ENCODE results near the gene PDE4B. TPM values are rescaled to one million over a fixed set of nuclear protein-coding genes. Genes with fewer than 3 reads are reported as not detected.
A peak's percentile ranks its signal among the peaks of the same experiment; 100 is the strongest.

PDE4B gene
- total RNA-seq, 2 experiments from 2014 or later = 42.2 to 71.2 TPM

DNA sequence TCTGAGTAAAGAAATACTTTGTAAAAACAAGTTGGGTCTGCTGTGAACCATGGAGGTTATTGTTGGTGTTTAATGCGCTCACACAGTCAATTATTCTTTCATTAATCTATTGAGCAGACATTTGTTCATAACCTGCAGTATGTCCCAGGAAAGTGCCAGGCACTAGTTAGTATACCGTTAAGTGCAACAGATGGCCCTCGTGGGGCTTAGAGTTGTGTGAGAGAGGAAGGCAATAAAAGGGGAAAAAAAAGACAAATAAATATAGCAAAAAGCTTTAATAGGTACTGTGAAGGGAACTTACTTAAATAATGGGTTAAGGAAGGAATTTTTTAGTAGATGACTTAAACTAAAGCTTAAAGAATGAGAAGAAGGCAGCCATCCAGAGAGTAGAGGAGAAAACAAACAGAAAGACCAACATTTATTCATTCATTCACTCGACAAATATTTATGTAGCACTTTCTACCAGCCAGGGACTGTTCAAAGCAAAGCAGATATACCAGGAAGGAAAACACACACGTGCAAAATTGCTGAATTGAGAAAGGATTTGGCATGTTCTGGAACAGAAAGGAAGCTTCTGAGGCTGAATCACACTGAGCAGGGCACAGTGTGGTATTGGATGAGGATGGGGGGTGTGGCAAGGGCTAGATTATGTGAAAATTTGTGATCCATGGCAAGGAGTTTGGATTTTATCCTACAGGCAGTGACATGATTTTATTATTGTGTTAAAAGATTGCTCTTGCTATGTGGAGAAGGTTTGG lies 445.2 kb downstream of the PDE4B start:
- Mint-ChIP-seq H3K4me3 (no peak overlapping the region), H3K27me3 (peaks cover 31% of the 10 kb centered on the region), H3K36me3 (no peaks in the 10 kb centered on the region), H3K27ac (no peak overlapping the region), H3K4me1 (no peaks in the 10 kb centered on the region), H3K9me3 (ENCODE audit: low read depth) (no peaks in the 10 kb centered on the region)
- no peak for DNase-seq
- no peak for ATAC-seq
- CTCF ChIA-PET = no interaction called here

DNA sequence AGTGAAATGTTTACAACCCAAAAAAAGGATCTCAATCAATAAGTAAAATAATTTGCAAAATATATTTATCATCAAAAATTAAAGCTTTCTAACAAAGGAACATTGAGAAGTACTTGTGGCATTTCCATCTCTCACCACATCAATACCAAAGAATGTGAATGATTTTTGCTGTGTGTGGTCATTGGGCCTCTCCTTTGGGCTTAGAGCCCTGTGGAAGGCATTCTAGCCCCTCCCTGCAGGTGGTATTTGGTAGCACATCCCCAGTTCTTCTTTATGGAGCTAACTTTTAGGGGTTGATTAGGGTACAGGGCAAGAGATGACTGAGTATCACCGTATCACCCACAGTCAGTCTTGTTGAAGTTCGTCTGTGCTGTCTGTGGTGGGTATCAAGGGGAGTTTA lies 447.1 kb downstream of the PDE4B start:
- Mint-ChIP-seq H3K27me3 (peaks cover 27% of the 10 kb centered on the region), H3K36me3 (no peaks in the 10 kb centered on the region), H3K4me1 (no peaks in the 10 kb centered on the region), H3K27ac (no peak overlapping the region), H3K9me3 (ENCODE audit: low read depth) (no peaks in the 10 kb centered on the region), H3K4me3 (no peak overlapping the region)
- CTCF ChIA-PET = interaction anchor here (0.7 to 20.4 kb wide), 4 partner anchors 34 to 309 kb away, joined by 3 to 406 read pairs (median 4); no protein-coding TSS in a partner anchor
- DNase-seq (no peak), ATAC-seq (no peak)

DNA sequence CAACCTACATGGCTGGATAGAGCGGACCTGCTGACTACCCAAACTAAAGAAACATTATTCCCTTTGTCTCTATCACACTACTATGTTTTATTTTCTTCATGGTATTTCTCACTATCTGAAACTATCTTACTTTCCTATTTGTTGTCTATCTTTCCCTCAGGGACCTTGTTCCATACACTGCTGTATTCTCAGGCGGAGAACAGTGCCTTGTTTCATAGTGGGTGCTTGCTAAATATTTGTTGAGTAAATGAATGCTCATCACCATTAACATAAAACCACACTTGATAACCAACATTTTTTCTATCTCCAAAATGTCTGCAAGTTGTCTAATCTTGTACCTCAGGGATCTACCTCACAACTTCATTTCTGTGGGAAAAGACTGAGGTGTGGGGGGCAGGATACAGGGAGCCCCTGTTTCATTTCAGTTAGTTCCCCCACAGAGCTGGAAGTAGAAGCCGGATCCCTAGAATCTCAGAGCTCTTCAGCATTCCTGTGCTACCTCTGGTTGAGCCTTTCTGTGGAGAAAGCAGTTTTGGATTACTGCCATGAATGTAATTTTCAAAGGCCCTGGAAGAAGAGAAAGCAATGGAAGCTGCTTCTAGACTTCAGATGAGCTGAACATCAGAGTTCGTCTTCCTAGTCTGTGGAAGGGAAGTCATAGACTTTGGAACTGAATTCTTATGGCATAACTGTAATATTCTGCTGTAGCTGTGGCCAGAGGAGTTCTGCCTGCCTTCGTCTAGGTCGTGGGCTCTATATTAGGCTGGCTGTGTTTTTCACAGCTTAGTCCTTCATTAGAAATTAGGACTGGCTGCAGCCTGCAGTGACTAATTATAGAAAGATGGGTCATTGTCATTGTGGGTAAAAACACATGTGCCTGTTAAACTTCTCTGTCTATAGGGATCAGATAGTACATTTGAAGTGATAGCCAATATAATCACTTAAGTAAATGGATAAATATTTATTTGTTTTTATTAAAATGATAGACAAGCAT lies 448.1 kb downstream of the PDE4B start:
- no peaks in the 10 kb centered on the region for H3K36me3 Mint-ChIP-seq
- no peaks in the 10 kb centered on the region for H3K9me3 Mint-ChIP-seq (ENCODE audit: low read depth)
- CTCF ChIA-PET = interaction anchor here (0.8 to 20.4 kb wide), 14 partner anchors 33 to 527 kb away, joined by 3 to 406 read pairs (median 6); no protein-coding TSS in a partner anchor
- no peak for DNase-seq
- no peak for ATAC-seq
- no peak overlapping the region for H3K4me3 Mint-ChIP-seq
- peaks cover 21% of the 10 kb centered on the region for H3K27me3 Mint-ChIP-seq
- peaks cover under 1% of the 10 kb centered on the region for H3K4me1 Mint-ChIP-seq
- H3K27ac Mint-ChIP-seq = no peak overlapping the region

DNA sequence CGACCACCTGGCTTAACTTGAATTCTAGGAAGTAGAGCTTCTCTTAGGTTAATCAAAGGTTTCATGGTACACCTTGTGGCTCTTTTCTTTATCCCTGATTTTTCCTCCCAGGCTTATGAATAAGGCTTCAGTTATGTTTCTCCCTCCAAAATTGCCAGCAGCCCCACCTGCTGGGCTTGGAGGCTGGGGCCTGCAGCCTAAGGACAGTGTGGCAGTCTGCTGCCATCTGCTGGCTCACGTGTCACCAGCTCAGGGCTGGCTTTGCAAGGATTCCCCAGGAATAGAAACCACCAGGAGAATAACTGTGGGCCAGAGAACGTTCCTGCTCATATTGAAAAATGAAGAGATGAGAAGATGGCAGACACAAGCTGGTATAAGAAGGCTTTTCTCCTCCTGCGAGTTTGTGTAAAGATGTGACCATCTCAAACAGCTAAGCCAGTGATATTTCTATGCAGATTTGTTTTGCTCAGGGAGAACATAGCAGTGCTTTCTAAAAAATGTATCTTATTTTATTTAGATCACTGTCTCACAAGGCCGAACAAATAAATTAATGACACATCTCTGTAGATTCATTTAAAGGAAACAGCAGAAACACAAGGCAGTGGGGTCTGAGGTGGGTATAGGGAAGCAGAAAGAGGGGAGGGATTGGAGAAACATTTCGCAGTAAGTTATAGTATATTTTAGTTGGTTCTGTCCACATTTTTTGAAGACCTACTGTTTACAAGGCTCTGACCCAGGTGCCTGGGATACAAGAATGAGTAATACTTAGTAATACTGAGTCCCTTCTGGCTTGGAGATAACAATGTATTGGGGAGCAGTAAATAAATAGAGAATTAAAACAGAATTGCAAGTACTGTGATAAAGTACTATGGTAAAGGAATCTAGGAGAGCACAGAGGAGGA lies 450.2 kb downstream of the PDE4B start:
- CTCF ChIA-PET = interaction anchor here (0.7 to 20.4 kb wide), 66 partner anchors 8 to 1507 kb away, joined by 3 to 406 read pairs (median 5); no protein-coding TSS in a partner anchor
- ATAC-seq = peak; percentile 67
- H3K4me1 Mint-ChIP-seq = peaks cover 21% of the 10 kb centered on the region
- no peaks in the 10 kb centered on the region for H3K36me3 Mint-ChIP-seq
- peaks cover 6% of the 10 kb centered on the region for H3K27me3 Mint-ChIP-seq
- DNase-seq = peak; percentile 88
- no peak overlapping the region for H3K4me3 Mint-ChIP-seq
- H3K9me3 Mint-ChIP-seq (ENCODE audit: low read depth) = no peaks in the 10 kb centered on the region
- no peak overlapping the region for H3K27ac Mint-ChIP-seq

DNA sequence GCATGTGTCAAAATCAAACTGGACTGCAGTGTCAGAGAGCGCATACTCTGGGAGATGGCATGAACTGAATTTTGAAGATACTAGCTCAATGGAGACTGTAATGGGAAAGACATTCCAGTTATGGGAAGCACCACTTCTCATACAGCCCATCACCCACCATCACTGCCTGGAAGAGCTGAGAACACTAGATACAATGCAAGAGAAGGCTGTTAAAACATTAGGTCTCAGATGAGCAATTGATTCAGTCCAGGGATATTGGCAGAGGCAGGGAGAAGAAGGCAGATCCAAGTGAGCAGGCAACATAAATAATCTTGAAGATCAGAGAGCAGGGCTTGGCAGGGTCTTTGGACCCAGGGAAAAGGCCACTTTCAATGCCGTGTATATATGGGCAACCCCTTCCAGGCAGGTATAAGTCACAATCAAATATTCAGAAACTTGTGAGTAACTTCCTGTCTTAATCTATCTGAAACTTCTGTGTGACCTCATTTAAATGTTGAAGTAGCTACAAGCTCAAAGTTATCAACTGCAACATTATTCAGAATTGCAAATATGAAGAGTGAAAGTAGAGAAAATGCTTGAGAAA lies 450.9 kb downstream of the PDE4B start:
- peaks cover 28% of the 10 kb centered on the region for H3K4me1 Mint-ChIP-seq

DNA sequence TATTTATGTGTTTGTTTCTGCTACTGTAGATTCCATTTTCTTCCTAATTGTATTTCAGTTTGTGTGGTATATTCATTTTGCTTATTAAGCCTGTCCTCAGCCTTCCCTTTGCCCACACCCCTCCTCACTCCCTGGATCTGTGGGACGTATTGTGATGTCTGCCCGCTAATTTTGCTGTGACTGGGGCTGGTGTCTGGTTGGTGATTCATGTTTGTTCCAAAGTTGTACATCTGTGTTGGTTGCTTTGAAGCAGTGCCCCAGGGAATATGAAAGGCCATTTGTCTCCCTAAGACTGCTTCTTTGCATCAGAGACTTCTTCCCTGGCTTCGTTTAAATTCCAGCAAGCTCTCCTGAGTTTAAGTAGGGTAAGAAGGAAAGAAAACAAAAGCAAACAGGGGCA lies 451.7 kb downstream of the PDE4B start:
- H3K27me3 Mint-ChIP-seq = no peaks in the 10 kb centered on the region
- ATAC-seq (no peak), DNase-seq (no peak)
- no peaks in the 10 kb centered on the region for H3K9me3 Mint-ChIP-seq (ENCODE audit: low read depth)
- no peaks in the 10 kb centered on the region for H3K36me3 Mint-ChIP-seq
- CTCF ChIA-PET = interaction anchor here (0.6 to 20.4 kb wide), 13 partner anchors 8 to 1033 kb away, joined by 3 to 406 read pairs (median 13); no protein-coding TSS in a partner anchor
- no peak overlapping the region for H3K27ac Mint-ChIP-seq
- H3K4me1 Mint-ChIP-seq = peaks cover 34% of the 10 kb centered on the region
- no peak overlapping the region for H3K4me3 Mint-ChIP-seq

More for the DNA sequence above, 450.9 kb downstream of the PDE4B start:
- no peak for DNase-seq
- peak; percentile 32 for ATAC-seq
- CTCF ChIA-PET = interaction anchor here (0.6 to 20.4 kb wide), 30 partner anchors 9 to 1032 kb away, joined by 3 to 406 read pairs (median 7); no protein-coding TSS in a partner anchor
- Mint-ChIP-seq H3K9me3 (ENCODE audit: low read depth) (no peaks in the 10 kb centered on the region), H3K4me3 (no peak overlapping the region), H3K27me3 (no peaks in the 10 kb centered on the region), H3K36me3 (no peaks in the 10 kb centered on the region), H3K27ac (no peak overlapping the region)

DNA sequence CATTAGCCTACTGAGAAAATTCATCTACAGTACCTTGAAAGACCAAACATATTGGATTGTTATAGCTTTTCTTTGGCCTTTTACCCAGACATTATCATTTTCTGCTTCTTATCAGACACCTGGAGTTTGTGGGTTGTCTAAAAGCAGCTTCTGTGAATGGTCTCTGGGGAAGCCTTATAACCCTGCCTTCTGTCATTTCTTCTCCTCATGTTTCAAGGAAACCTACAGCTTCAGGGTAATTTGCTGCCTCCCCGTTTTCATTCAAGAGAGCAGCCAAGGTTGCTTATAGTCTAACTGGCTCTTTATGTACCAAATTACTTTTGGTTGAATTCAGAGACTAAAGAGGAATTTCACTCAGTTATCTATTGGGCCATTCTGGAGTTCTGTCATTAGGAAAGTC lies 453.0 kb downstream of the PDE4B start:
- peak overlapping the region; percentile 97 for H3K27ac Mint-ChIP-seq

DNA sequence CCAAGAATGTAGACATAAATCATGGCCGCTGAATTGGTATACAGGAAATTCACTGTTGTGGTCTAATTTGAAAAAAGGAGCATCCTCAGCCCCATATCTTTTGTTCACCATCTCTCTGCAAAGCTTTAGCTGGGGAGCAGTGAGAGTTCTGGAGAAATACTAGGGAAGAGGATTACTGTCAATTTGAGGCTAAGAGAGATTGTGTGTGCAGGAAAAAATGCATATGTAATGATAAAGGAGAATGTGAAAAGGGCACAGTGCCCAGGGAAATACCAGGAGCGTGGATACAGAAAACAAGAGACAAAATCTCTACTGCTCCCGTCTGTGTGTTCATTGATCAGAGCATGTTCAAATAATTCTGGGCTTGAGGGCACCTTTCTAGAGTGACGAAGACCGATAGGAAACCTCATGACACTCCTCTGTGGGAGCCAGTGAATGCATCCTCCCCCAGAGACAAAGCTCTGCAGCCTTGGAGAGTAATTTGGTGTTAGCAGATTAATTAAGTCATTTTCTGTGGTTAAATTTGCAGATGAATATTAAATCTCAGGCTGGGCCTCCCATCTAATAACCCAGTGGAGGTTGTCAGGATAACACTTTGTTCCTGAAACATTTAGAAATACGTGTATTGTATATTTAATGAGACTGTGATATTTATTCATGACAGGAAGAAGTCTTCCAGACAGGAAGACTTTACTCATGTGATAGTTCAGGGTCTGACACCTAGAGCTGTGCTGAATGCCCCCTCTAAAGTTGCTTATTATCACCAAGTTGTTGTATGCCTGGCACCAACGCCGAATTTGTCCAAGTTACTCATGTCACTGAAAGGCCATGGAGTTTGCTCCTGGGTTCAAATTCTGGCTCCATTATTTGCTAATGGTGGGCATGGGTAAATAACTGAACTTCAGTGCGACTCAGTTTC lies 453.9 kb downstream of the PDE4B start:
- ATAC-seq = no peak

More for the DNA sequence above, 453.0 kb downstream of the PDE4B start:
- DNase-seq (no peak), ATAC-seq (no peak)
- CTCF ChIA-PET = interaction anchor here (1.0 to 20.4 kb wide), 10 partner anchors 12 to 555 kb away, joined by 3 to 406 read pairs (median 4); no protein-coding TSS in a partner anchor
- Mint-ChIP-seq H3K36me3 (no peaks in the 10 kb centered on the region), H3K4me1 (peaks cover 42% of the 10 kb centered on the region), H3K9me3 (ENCODE audit: low read depth) (no peaks in the 10 kb centered on the region), H3K27me3 (no peaks in the 10 kb centered on the region), H3K4me3 (peak overlapping the region; percentile 82)

DNA sequence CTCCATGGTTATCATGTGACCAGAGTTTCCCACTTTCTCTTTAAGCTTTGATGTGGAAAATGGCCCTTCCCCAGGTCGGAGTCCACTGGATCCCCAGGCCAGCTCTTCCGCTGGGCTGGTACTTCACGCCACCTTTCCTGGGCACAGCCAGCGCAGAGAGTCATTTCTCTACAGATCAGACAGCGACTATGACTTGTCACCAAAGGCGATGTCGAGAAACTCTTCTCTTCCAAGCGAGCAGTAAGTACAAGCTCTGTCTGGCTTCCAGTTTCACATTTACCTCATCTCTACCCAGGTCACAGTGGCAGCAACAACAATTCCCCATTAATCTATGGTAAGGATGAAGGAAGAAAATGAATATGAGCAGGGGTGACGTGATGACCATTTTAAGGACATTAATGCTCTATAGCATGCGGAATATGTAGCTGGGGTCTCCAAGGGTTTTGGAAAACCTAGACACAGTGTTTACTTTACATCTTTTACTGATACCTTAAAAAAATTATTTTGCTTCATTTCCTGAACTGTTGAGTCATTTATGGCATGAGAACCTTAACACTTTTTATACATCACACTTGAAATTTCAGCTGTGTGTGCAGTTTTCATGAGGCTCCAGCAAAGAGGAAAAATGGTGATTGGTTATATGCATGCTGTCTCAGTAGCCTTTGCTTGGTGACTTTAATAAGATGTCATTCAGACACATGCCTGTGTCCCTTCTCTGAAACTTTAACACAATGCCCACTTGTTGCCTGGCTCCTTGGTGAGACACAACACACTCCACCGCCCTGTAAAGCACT lies 454.9 kb downstream of the PDE4B start:
- Mint-ChIP-seq H3K27ac (peak overlapping the region; percentile 97), H3K27me3 (no peaks in the 10 kb centered on the region), H3K4me3 (peak overlapping the region; percentile 82), H3K4me1 (peaks cover 56% of the 10 kb centered on the region), H3K36me3 (no peaks in the 10 kb centered on the region), H3K9me3 (ENCODE audit: low read depth) (no peaks in the 10 kb centered on the region)
- ATAC-seq (peak; percentile 82), DNase-seq (peak; percentile 74)
- CTCF ChIA-PET = interaction anchor here (0.7 to 20.4 kb wide), 14 partner anchors 9 to 284 kb away, joined by 3 to 406 read pairs (median 5); no protein-coding TSS in a partner anchor

More for the DNA sequence above, 453.9 kb downstream of the PDE4B start:
- Mint-ChIP-seq H3K4me1 (peaks cover 49% of the 10 kb centered on the region), H3K36me3 (no peaks in the 10 kb centered on the region), H3K27ac (peak overlapping the region; percentile 97), H3K9me3 (ENCODE audit: low read depth) (no peaks in the 10 kb centered on the region), H3K27me3 (no peaks in the 10 kb centered on the region), H3K4me3 (peak overlapping the region; percentile 82)
- DNase-seq = peak; percentile 49
- CTCF ChIA-PET = interaction anchor here (1.0 to 20.4 kb wide), 16 partner anchors 10 to 556 kb away, joined by 3 to 406 read pairs (median 5); no protein-coding TSS in a partner anchor

DNA sequence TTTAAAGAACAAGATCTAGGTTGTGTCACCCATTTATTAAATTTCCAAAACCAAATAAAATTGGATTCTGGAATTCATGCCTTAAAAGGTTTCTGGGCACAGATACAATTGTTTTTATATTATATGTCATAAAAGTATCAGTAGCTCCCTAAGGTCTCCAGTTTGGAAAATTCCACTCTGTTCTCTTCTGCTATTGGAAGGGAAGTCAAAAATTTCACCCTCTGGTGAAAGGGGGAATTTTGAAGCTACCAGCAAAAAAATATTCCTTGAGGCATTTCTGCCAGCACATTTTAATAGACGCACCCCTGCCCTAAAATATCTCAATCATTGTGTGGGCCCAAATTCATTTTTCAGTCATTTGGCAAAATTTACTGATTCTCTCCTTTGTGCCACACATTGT lies 455.6 kb downstream of the PDE4B start:
- Mint-ChIP-seq H3K36me3 (no peaks in the 10 kb centered on the region), H3K27ac (peak overlapping the region; percentile 97), H3K4me3 (peak overlapping the region; percentile 82), H3K27me3 (no peaks in the 10 kb centered on the region), H3K4me1 (peaks cover 59% of the 10 kb centered on the region), H3K9me3 (ENCODE audit: low read depth) (no peaks in the 10 kb centered on the region)
- DNase-seq (no peak), ATAC-seq (no peak)
- CTCF ChIA-PET = interaction anchor here (0.7 to 20.4 kb wide), 10 partner anchors 27 to 285 kb away, joined by 3 to 406 read pairs (median 8); no protein-coding TSS in a partner anchor
